ENCODE measurements around the gene MAPRE3.

DNA sequence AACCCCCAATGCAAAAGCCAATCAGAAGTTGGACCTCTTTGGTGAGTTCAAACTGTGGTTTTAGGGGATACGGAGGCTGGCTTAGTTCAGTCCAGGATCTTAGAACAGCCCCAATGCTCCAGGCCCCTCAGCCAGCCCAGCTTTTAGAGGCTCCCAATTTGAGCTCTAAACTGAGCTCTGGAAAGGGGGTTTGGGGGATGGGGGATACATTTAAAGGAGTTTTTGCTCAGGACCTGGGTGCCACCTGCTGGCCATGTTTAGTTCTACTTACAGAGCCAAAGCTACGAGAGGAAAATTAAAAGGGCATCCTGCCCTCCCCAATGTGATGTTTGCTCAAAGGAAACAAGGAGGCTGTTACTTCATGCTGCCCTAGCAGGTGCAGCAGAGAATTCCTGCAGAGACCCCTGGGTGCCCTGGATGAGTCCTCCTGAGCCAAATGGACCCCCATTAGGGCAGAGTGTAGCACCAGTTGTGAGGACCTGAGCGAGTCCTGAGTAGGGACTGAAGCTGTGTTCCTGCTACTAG, 46.4 kb downstream of the MAPRE3 start:
- no peak for TF ChIP-seq POLR2A (IDR thresholded peaks at IDR 0.05)
- peak; percentile 27 to 77 (median 67) for TF ChIP-seq CTCF (IDR thresholded peaks at IDR 0.05)

Data from body of pancreas (tissue), 4 donors.